ENCODE measurements around the gene DDX3X. TPM values are rescaled to one million over a fixed set of nuclear protein-coding genes. Genes with fewer than 3 reads are reported as not detected.
"Not testable (repeated sequence)": the region's sequence is repeated elsewhere in the genome, so short reads cannot be mapped to it uniquely, and the experiment has no call there.

The DDX3X gene
- total RNA-seq, 1 experiment from 2014 or later, result 228 TPM

GRCh38 chrX:41389311-41389888 is 55.4 kb downstream of the DDX3X start:
- H3K4me1 Mint-ChIP-seq, result peaks cover 34% of the 10 kb centered on the region
- DNase-seq (ENCODE audit: low spot score) (no peak), ATAC-seq (no peak)
- ChIA-PET POLR2A (no interaction called here), CTCF (no interaction called here)
- no peak overlapping the region for H3K27ac Mint-ChIP-seq
- H3K27me3 Mint-ChIP-seq (ENCODE audit: low read depth), result no peaks in the 10 kb centered on the region
- H3K9me3 Mint-ChIP-seq, result no peaks in the 10 kb centered on the region
- no peaks in the 10 kb centered on the region for H3K36me3 Mint-ChIP-seq
- H3K4me3 Mint-ChIP-seq, result no peak overlapping the region
- TF ChIP-seq EMX1 (CRISPR knock-in tag; IDR thresholded peaks at IDR 0.05), result no peak
- no peak for TF ChIP-seq AR (CRISPR knock-in tag; IDR thresholded peaks at IDR 0.05)
- TF ChIP-seq ZNF281 (CRISPR knock-in tag; IDR thresholded peaks at IDR 0.05), result no peak
- TF ChIP-seq MLX (CRISPR knock-in tag; IDR thresholded peaks at IDR 0.05), result no peak
- TF ChIP-seq CBFB (CRISPR knock-in tag; IDR thresholded peaks at IDR 0.05; ENCODE audit: low read depth), result no peak
- TF ChIP-seq GTF2I (CRISPR knock-in tag; conservative IDR thresholded peaks at IDR 0.05), result no peak
- TF ChIP-seq TCF7 (CRISPR knock-in tag; IDR thresholded peaks at IDR 0.05; ENCODE audit: low read depth), result no peak
- no peak for TF ChIP-seq FOXJ3 (CRISPR knock-in tag; IDR thresholded peaks at IDR 0.05; ENCODE audit: borderline replicate concordance)

- H3K4me1 Mint-ChIP-seq, result peaks cover 32% of the 10 kb centered on the region
- H3K27ac Mint-ChIP-seq; H3K4me3 Mint-ChIP-seq; H3K27me3 Mint-ChIP-seq (ENCODE audit: low read depth); H3K9me3 Mint-ChIP-seq; ATAC-seq; CTCF ChIA-PET; H3K36me3 Mint-ChIP-seq; POLR2A ChIA-PET; DNase-seq (ENCODE audit: low spot score): not testable (repeated sequence)
These were observed 56.6 kb downstream of the DDX3X start for GRCh38 chrX:41390576-41390975.

- Mint-ChIP-seq H3K27ac (no peak overlapping the region), H3K36me3 (no peaks in the 10 kb centered on the region), H3K4me1 (peaks cover 28% of the 10 kb centered on the region), H3K27me3 (ENCODE audit: low read depth) (no peaks in the 10 kb centered on the region), H3K4me3 (no peak overlapping the region), H3K9me3 (no peaks in the 10 kb centered on the region)
- DNase-seq (ENCODE audit: low spot score), result no peak
- ATAC-seq, result no peak
- ChIA-PET CTCF (no interaction called here), POLR2A (no interaction called here)
- TF ChIP-seq HMGXB4 (CRISPR knock-in tag; IDR thresholded peaks at IDR 0.05) (no peak), ZNF425 (CRISPR knock-in tag; conservative IDR thresholded peaks at IDR 0.05) (no peak), NFYB (CRISPR knock-in tag; conservative IDR thresholded peaks at IDR 0.05; ENCODE audit: low read depth) (no peak), ATF6 (CRISPR knock-in tag; IDR thresholded peaks at IDR 0.05) (no peak), ZNF138 (CRISPR knock-in tag; conservative IDR thresholded peaks at IDR 0.05) (no peak), EMX1 (CRISPR knock-in tag; IDR thresholded peaks at IDR 0.05) (no peak), MAX (CRISPR knock-in tag; IDR thresholded peaks at IDR 0.05) (no peak), ZNF317 (CRISPR knock-in tag; IDR thresholded peaks at IDR 0.05; ENCODE audit: borderline replicate concordance, low read depth) (no peak), RORB (CRISPR knock-in tag; IDR thresholded peaks at IDR 0.05) (no peak), TCF7 (CRISPR knock-in tag; IDR thresholded peaks at IDR 0.05; ENCODE audit: low read depth) (no peak)
These were observed 57.6 kb downstream of the DDX3X start for GRCh38 chrX:41391606-41392005.
